SK-N-SH treated with all-trans-retinoic acid at 6 μM for 48 hours (cell line): ENCODE measurements around the gene CPA5.

Experiments used
- ARNTL ChIP-seq: fragments of 450-650 bp; formaldehyde crosslinking; IDR thresholded peaks from 2 replicates; pipeline ENCODE4 v1.5.0; 2020; ENCODE audit warnings: low read depth, mild to moderate bottlenecking, moderate library complexity, borderline replicate concordance
- BACH2 ChIP-seq: fragments of 250-450 bp; sonication (Bioruptor Pico); IDR thresholded peaks from 2 replicates; pipeline ENCODE4 v1.9.0; 2021; ENCODE audit warnings: mild to moderate bottlenecking, borderline replicate concordance
- CSDC2 ChIP-seq: fragments of 250-450 bp; sonication (Bioruptor Pico); IDR thresholded peaks from 2 replicates; pipeline ENCODE4 v1.5.0; 2020; ENCODE audit warnings: mild to moderate bottlenecking, moderate library complexity
- ESRRG ChIP-seq: fragments of 250-450 bp; sonication (Bioruptor Pico); IDR thresholded peaks from 2 replicates; pipeline ENCODE4 v1.6.1; 2021; ENCODE audit warnings: mild to moderate bottlenecking
- ISL1 ChIP-seq: fragments of 250-450 bp; sonication (Bioruptor Pico); IDR thresholded peaks from 2 replicates; pipeline ENCODE4 v2.1.2; 2022; ENCODE audit warnings: mild to moderate bottlenecking, moderate library complexity
- OSR1 ChIP-seq: fragments of 250-450 bp; sonication (Bioruptor Pico); IDR thresholded peaks from 2 replicates; pipeline ENCODE4 v1.8.0; 2022; ENCODE audit warnings: moderate library complexity, mild to moderate bottlenecking, inconsistent platforms
- PATZ1 ChIP-seq: fragments of 250-450 bp; sonication (Bioruptor Pico); IDR thresholded peaks from 2 replicates; pipeline ENCODE4 v1.8.0; 2020; ENCODE audit warnings: mild to moderate bottlenecking, moderate library complexity, borderline replicate concordance
- PPARA ChIP-seq: fragments of 250-450 bp; sonication (Bioruptor Pico); IDR thresholded peaks from 2 replicates; pipeline ENCODE4 v1.5.0; 2020; ENCODE audit warnings: mild to moderate bottlenecking, borderline replicate concordance
- RARB ChIP-seq: fragments of 250-450 bp; sonication (Bioruptor Pico); IDR thresholded peaks from 2 replicates; pipeline ENCODE4 v1.8.0; 2021; ENCODE audit warnings: mild to moderate bottlenecking, moderate library complexity
- TOX ChIP-seq: fragments of 250-450 bp; sonication (Bioruptor Pico); IDR thresholded peaks from 2 replicates; pipeline ENCODE4 v1.8.0; 2021; ENCODE audit warnings: mild to moderate bottlenecking, moderate library complexity, borderline replicate concordance
- ZC3H10 ChIP-seq: fragments of 250-450 bp; sonication (Bioruptor Pico); IDR thresholded peaks from 2 replicates; pipeline ENCODE4 v1.5.1; 2021; ENCODE audit warnings: mild to moderate bottlenecking, moderate library complexity
- ZFP3 ChIP-seq: fragments of 250-450 bp; sonication (Bioruptor Pico); IDR thresholded peaks from 2 replicates; pipeline ENCODE4 v1.5.0; 2020; ENCODE audit warnings: mild to moderate bottlenecking, moderate library complexity
- ZNF565 ChIP-seq: fragments of 450-650 bp; formaldehyde crosslinking; conservative IDR thresholded peaks from 2 replicates; pipeline ENCODE4 v1.5.0; 2020; ENCODE audit warnings: low read depth, mild to moderate bottlenecking, moderate library complexity
- ZNF8 ChIP-seq: fragments of 450-650 bp; formaldehyde crosslinking; IDR thresholded peaks from 2 replicates; pipeline ENCODE4 v1.5.0; 2020; ENCODE audit warnings: mild to moderate bottlenecking, moderate library complexity

DNA sequence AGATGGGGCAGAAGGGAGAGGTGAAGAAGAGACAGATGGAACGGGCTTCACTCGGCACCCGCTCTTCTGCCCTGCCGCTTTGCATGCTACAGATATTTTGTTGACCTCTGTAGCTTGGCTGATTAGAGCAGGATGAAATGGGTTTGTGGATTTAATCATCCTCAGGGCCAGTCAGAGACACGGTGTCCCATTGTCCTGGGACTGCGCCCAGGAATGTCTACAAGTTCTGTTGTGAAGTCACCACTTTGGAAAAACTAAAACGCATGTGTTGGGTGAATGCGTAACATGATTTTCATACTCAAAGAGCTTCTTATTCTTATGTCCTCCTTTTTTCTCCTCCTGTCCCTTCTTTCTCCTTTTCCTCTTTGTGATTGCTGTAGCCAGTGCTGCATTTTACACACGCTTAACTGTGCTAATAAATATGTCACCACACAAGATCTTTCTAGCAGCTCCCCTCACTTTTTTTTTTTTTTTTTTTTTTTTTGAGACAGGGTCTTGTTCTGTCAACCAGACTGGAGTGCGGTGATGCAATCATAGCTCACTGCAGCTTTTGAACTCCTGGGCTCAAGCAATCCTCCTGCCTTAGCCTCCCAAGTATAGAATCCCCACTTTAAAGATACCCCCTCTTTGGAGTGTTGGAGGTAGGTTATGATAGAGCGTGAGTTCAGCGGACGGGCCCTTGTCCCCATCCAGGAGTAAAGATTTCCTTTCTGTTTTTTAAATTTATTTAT, 48.2 kb upstream of the CPA5 start:
- TF ChIP-seq ESRRG (CRISPR knock-in tag) (no peak), PATZ1 (CRISPR knock-in tag) (no peak), ZFP3 (no peak), ARNTL (CRISPR knock-in tag) (no peak), ZNF565 (CRISPR knock-in tag) (no peak), ZC3H10 (no peak), OSR1 (no peak), RARB (no peak), PPARA (CRISPR knock-in tag) (no peak), TOX (CRISPR knock-in tag) (no peak), ZNF8 (CRISPR knock-in tag) (no peak), BACH2 (CRISPR knock-in tag) (no peak), CSDC2 (CRISPR knock-in tag) (no peak), ISL1 (CRISPR knock-in tag) (no peak)
